ENCODE results near the gene GCDH. TPM values are rescaled to one million over a fixed set of nuclear protein-coding genes. Genes with fewer than 3 reads are reported as not detected.

The GCDH gene
- total RNA-seq, 1 donor from 2014 or later: 73.9 TPM

DNA sequence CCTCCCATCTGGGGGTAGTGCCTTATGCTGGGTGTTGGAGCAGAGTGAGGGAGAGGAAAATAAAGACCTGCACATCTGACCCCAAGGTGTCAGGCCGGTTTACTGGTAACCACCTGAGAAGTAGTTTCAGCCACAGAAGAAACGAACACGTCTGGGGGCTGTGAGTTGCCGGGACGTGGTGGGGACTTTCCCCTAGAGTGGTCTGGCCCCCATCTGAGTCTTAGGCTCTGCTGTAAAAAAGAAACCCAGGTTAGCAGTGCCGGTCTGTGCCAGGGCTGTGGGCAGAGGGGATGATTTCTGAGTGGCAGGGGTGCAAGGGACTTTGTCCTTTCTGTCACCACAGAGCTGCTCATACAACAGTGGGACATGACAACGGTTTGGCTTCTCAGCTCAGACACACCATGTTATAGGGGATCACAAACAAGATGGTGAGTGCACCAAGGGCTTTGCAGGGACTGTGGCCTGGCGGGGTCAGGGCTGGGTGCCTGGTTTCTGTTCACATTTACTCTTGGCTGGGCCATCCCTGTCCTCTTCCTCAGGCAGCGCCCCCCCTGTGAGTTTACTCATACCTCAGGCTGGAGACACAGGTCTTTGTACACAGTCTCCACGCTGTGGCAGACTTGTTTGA lies 9.0 kb downstream of the GCDH start:
- ATAC-seq (ENCODE audit: low read depth) (peak; percentile 91), DNase-seq (no peak)
- ChIA-PET CTCF (no interaction called here), POLR2A (interaction anchor here (0.9 to 2.7 kb wide), 5 partner anchors 9 to 44 kb away, joined by 3 to 23 read pairs (median 5); partner anchors contain the start of genes GCDH and SYCE2)
- no peaks in the 10 kb centered on the region for H3K27me3 Mint-ChIP-seq
- H3K4me1 Mint-ChIP-seq: peaks cover 11% of the 10 kb centered on the region
- H3K4me3 Mint-ChIP-seq: peak overlapping the region; percentile 59
- intact Hi-C loops (cut with micrococcal nuclease): no loop called here
- H3K9me3 Mint-ChIP-seq: no peaks in the 10 kb centered on the region
- TF ChIP-seq, protein P1, sequence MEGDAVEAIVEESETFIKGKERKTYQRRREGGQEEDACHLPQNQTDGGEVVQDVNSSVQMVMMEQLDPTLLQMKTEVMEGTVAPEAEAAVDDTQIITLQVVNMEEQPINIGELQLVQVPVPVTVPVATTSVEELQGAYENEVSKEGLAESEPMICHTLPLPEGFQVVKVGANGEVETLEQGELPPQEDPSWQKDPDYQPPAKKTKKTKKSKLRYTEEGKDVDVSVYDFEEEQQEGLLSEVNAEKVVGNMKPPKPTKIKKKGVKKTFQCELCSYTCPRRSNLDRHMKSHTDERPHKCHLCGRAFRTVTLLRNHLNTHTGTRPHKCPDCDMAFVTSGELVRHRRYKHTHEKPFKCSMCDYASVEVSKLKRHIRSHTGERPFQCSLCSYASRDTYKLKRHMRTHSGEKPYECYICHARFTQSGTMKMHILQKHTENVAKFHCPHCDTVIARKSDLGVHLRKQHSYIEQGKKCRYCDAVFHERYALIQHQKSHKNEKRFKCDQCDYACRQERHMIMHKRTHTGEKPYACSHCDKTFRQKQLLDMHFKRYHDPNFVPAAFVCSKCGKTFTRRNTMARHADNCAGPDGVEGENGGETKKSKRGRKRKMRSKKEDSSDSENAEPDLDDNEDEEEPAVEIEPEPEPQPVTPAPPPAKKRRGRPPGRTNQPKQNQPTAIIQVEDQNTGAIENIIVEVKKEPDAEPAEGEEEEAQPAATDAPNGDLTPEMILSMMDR (IDR thresholded peaks at IDR 0.05): no peak
- H3K36me3 Mint-ChIP-seq (ENCODE audit: low read depth): peaks cover 36% of the 10 kb centered on the region
- H3K27ac Mint-ChIP-seq: peak overlapping the region; percentile 79

DNA sequence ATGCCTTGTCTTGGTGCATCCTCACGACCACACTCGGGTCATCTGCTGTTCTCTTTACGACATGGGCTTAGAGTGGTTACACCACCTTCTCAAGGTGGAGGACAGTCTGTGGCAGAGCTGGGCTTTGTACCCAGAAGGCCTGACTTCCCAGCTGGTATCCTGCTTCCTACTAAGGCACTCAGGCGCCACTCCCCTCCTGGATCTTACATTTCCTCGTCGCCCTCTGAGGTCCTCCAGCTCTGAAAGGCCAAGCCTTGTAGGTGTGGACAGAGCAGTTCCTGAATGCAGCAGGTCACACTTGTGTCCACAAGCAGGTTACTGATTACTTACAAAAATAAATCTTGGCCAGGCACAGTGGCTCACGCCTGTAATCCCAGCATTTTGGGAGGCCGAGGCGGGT lies 16.2 kb downstream of the GCDH start:
- H3K4me1 Mint-ChIP-seq: no peaks in the 10 kb centered on the region
- ATAC-seq (ENCODE audit: low read depth): no peak
- H3K27me3 Mint-ChIP-seq: no peaks in the 10 kb centered on the region
- POLR2A ChIA-PET: no interaction called here
- no peaks in the 10 kb centered on the region for H3K9me3 Mint-ChIP-seq
- intact Hi-C loops (cut with micrococcal nuclease): no loop called here
- TF ChIP-seq, protein P1 (IDR thresholded peaks at IDR 0.05): no peak
- no peaks in the 10 kb centered on the region for H3K36me3 Mint-ChIP-seq (ENCODE audit: low read depth)
- H3K4me3 Mint-ChIP-seq: no peak overlapping the region
- H3K27ac Mint-ChIP-seq: no peak overlapping the region
- no peak for DNase-seq
- CTCF ChIA-PET: interaction anchor here (0.6 kb wide), 1 partner anchor 780 kb away, joined by 3 read pairs; no protein-coding TSS in a partner anchor

DNA sequence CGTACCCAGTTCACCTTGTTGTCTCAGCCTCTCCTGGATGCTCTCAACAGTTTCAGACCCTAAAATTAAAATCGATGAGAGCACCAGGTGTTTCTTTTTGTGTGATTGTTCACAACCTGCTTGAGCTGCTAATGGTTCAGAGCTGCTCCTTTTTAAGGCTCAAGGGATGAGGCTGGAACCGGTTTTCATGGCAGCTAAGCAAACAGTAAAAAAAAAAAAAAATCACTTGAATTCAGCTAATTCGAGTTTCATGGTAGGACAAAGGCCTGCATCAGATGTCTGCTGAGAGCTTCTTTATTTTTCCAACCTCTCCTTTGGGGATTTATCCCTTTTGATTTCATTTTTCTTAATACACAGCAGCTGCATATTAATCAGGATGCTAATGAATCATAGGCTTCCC lies 21.6 kb downstream of the GCDH start:
- no peak overlapping the region for H3K27ac Mint-ChIP-seq
- no peaks in the 10 kb centered on the region for H3K27me3 Mint-ChIP-seq
- intact Hi-C loops (cut with micrococcal nuclease): no loop called here
- H3K36me3 Mint-ChIP-seq (ENCODE audit: low read depth): no peaks in the 10 kb centered on the region
- ChIA-PET CTCF (interaction anchor here (0.8 kb wide), 1 partner anchor 150 kb away, joined by 3 read pairs; no protein-coding TSS in a partner anchor), POLR2A (interaction anchor here (0.7 to 1.2 kb wide), 3 partner anchors 22 to 37 kb away, joined by 3 to 5 read pairs (median 3); partner anchors contain the start of gene GCDH)
- TF ChIP-seq, protein P1 (IDR thresholded peaks at IDR 0.05): no peak
- H3K4me1 Mint-ChIP-seq: peaks cover 12% of the 10 kb centered on the region
- no peak for ATAC-seq (ENCODE audit: low read depth)
- no peaks in the 10 kb centered on the region for H3K9me3 Mint-ChIP-seq
- H3K4me3 Mint-ChIP-seq: no peak overlapping the region
- DNase-seq: no peak

DNA sequence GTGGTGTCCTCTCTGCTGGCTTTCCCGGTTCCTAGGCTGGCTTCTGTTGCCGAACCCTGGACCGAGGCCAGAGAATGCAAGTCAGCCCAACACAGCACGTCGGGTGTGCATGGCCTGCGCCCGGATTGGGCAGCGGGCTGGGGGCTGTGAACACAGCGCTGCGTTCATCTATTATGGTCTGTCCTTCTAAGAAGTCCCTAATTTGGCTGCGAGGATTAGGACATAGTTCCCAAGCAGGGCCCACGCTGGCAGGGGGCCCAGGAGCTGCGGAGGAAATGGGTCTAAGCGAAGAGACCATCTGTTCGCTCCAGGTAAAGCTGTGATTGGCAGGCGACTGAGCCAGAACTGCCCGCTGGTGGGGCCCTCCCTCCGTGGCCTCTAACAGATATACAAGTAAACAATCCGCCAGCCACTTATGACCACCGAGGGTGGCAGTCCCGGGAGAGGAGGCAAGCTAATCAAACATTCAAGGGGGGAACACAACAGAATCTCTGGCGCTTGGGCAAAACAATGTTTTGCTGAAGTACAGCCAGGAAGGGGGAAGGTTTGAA lies 22.1 kb downstream of the GCDH start:
- H3K9me3 Mint-ChIP-seq: no peaks in the 10 kb centered on the region
- DNase-seq (no peak), ATAC-seq (ENCODE audit: low read depth) (no peak)
- H3K4me3 Mint-ChIP-seq: no peak overlapping the region
- ChIA-PET CTCF (interaction anchor here (0.8 to 0.9 kb wide), 2 partner anchors 23 to 151 kb away, joined by 3 read pairs; partner anchors contain the start of gene GCDH), POLR2A (interaction anchor here (0.7 to 2.4 kb wide), 4 partner anchors 20 to 37 kb away, joined by 3 to 8 read pairs (median 4); partner anchors contain the start of genes FARSA and GCDH)
- intact Hi-C loops (cut with micrococcal nuclease): no loop called here
- H3K4me1 Mint-ChIP-seq: peaks cover 12% of the 10 kb centered on the region
- no peaks in the 10 kb centered on the region for H3K27me3 Mint-ChIP-seq
- no peak overlapping the region for H3K27ac Mint-ChIP-seq
- no peaks in the 10 kb centered on the region for H3K36me3 Mint-ChIP-seq (ENCODE audit: low read depth)
- TF ChIP-seq, protein P1 (IDR thresholded peaks at IDR 0.05): no peak
